ENCODE data around the gene THADA.

THADA gene

DNA sequence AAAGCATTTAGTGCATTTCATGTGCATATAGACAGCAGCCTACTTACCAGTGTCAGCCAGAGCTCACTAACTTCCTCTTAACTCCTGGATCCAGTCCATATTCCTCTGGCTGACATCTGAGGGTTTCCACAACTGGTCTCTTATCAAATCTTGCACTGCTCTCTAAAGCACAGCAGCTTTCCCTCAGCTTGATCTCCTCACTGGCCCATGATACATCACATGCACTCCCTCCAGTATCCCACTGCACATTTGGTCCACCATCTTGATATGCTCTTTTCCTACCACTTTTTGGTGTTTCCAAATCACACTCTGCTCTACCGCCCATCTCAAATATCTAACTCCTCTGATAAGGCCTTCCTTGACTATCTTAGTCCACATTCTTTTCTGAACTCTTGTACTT is 264.4 kb downstream of the THADA start:
- Histone ChIP-seq H3K27ac (ENCODE audit: extremely low read depth, low read depth, low read length) (no peak overlapping the region), H3K36me3 (ENCODE audit: control insufficient read depth in 2 of 2, insufficient read depth in 1 of 2, low read length in 2 of 2) (no peaks in the 10 kb centered on the region), H3K9me3 (ENCODE audit: control insufficient read depth, insufficient read depth, low read depth, low read length) (no peaks in the 10 kb centered on the region), H3K4me3 (ENCODE audit: low read depth, low read length) (no peak overlapping the region), H3K4me1 (ENCODE audit: control insufficient read depth, insufficient read depth, low read length) (no peaks in the 10 kb centered on the region)
- TF ChIP-seq ZNF747 (tag by site-specific recombination; IDR thresholded peaks at IDR 0.05) (no peak), ZNF701 (tag by site-specific recombination; IDR thresholded peaks at IDR 0.05) (no peak), ZNF23 (tag by site-specific recombination; IDR thresholded peaks at IDR 0.05; ENCODE audit: borderline replicate concordance) (no peak), BCL11A (tag by site-specific recombination; IDR thresholded peaks at IDR 0.05; ENCODE audit: low read depth) (no peak), ZNF660 (tag by site-specific recombination; IDR thresholded peaks at IDR 0.05) (no peak), ZNF292 (tag by site-specific recombination; IDR thresholded peaks at IDR 0.05; ENCODE audit: borderline replicate concordance, low read depth) (no peak), ZNF654 (tag by site-specific recombination; IDR thresholded peaks at IDR 0.05; ENCODE audit: low read depth) (no peak), ZNF843 (tag by site-specific recombination; IDR thresholded peaks at IDR 0.05) (no peak), ZFP3 (tag by site-specific recombination; IDR thresholded peaks at IDR 0.05; ENCODE audit: low read depth) (no peak), ZBTB8A (tag by site-specific recombination; IDR thresholded peaks at IDR 0.05) (no peak), ZNF19 (tag by site-specific recombination; IDR thresholded peaks at IDR 0.05; ENCODE audit: low read depth) (no peak), ZNF157 (tag by site-specific recombination; IDR thresholded peaks at IDR 0.05) (no peak), ZNF112 (tag by site-specific recombination; IDR thresholded peaks at IDR 0.05) (no peak), ZNF560 (tag by site-specific recombination; IDR thresholded peaks at IDR 0.05; ENCODE audit: borderline replicate concordance) (no peak), ZFHX2 (tag by site-specific recombination; conservative IDR thresholded peaks at IDR 0.05) (no peak)
- TF ChIP-seq, protein P1, sequence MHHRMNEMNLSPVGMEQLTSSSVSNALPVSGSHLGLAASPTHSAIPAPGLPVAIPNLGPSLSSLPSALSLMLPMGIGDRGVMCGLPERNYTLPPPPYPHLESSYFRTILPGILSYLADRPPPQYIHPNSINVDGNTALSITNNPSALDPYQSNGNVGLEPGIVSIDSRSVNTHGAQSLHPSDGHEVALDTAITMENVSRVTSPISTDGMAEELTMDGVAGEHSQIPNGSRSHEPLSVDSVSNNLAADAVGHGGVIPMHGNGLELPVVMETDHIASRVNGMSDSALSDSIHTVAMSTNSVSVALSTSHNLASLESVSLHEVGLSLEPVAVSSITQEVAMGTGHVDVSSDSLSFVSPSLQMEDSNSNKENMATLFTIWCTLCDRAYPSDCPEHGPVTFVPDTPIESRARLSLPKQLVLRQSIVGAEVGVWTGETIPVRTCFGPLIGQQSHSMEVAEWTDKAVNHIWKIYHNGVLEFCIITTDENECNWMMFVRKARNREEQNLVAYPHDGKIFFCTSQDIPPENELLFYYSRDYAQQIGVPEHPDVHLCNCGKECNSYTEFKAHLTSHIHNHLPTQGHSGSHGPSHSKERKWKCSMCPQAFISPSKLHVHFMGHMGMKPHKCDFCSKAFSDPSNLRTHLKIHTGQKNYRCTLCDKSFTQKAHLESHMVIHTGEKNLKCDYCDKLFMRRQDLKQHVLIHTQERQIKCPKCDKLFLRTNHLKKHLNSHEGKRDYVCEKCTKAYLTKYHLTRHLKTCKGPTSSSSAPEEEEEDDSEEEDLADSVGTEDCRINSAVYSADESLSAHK (tag by site-specific recombination; IDR thresholded peaks at IDR 0.05) = no peak
- TF ChIP-seq, protein P2, sequence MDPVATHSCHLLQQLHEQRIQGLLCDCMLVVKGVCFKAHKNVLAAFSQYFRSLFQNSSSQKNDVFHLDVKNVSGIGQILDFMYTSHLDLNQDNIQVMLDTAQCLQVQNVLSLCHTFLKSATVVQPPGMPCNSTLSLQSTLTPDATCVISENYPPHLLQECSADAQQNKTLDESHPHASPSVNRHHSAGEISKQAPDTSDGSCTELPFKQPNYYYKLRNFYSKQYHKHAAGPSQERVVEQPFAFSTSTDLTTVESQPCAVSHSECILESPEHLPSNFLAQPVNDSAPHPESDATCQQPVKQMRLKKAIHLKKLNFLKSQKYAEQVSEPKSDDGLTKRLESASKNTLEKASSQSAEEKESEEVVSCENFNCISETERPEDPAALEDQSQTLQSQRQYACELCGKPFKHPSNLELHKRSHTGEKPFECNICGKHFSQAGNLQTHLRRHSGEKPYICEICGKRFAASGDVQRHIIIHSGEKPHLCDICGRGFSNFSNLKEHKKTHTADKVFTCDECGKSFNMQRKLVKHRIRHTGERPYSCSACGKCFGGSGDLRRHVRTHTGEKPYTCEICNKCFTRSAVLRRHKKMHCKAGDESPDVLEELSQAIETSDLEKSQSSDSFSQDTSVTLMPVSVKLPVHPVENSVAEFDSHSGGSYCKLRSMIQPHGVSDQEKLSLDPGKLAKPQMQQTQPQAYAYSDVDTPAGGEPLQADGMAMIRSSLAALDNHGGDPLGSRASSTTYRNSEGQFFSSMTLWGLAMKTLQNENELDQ (tag by site-specific recombination; IDR thresholded peaks at IDR 0.05; ENCODE audit: low read depth) = no peak
- ChIA-PET CTCF (no interaction called here), POLR2A (no interaction called here)

DNA sequence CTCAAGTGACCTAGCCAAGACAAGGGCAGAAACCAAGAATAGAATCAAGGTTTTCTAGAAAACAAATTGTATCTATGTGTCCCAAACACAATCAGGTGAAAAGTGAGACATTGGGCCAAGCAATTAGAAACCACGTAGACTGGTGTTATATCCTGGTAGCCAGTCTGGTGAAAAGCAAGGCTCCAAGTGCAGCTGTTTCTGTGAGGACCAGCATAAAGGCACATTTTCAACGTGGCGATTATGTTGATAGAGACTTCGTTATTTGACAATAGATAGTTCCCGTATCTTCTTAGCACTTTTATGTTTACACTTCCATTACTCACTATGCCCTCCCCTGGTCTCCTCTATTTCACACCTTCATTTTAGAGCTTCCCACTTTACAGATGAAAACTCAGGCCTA is 266.2 kb downstream of the THADA start:
- H3K27ac ChIP-seq (ENCODE audit: extremely low read depth, low read depth, low read length) = no peak overlapping the region
- H3K4me1 ChIP-seq (ENCODE audit: control insufficient read depth, insufficient read depth, low read length) = no peaks in the 10 kb centered on the region
- H3K9me3 ChIP-seq (ENCODE audit: control insufficient read depth, insufficient read depth, low read depth, low read length) = no peaks in the 10 kb centered on the region
- H3K4me3 ChIP-seq (ENCODE audit: low read depth, low read length) = no peak overlapping the region
- H3K36me3 ChIP-seq (ENCODE audit: control insufficient read depth in 2 of 2, insufficient read depth in 1 of 2, low read length in 2 of 2) = no peaks in the 10 kb centered on the region
- TF ChIP-seq ZNF335 (tag by site-specific recombination; conservative IDR thresholded peaks at IDR 0.05) (no peak), ZNF404 (tag by site-specific recombination; IDR thresholded peaks at IDR 0.05) (no peak), ZNF426 (tag by site-specific recombination; IDR thresholded peaks at IDR 0.05) (no peak), ZNF701 (tag by site-specific recombination; IDR thresholded peaks at IDR 0.05) (no peak), ZNF843 (tag by site-specific recombination; IDR thresholded peaks at IDR 0.05) (no peak), ZNF514 (tag by site-specific recombination; IDR thresholded peaks at IDR 0.05) (no peak), GLIS1 (tag by site-specific recombination; IDR thresholded peaks at IDR 0.05) (no peak)
- TF ChIP-seq, protein P3, sequence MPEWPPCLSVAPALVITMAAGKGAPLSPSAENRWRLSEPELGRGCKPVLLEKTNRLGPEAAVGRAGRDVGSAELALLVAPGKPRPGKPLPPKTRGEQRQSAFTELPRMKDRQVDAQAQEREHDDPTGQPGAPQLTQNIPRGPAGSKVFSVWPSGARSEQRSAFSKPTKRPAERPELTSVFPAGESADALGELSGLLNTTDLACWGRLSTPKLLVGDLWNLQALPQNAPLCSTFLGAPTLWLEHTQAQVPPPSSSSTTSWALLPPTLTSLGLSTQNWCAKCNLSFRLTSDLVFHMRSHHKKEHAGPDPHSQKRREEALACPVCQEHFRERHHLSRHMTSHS (tag by site-specific recombination; IDR thresholded peaks at IDR 0.05) = no peak
- CTCF ChIA-PET = interaction anchor here (0.5 kb wide), 1 partner anchor 17 kb away, joined by 3 read pairs; no protein-coding TSS in a partner anchor
- POLR2A ChIA-PET = no interaction called here

Data from HEK293 (cell line).